ENCODE data around the gene ATOX1.

The ATOX1 gene

DNA sequence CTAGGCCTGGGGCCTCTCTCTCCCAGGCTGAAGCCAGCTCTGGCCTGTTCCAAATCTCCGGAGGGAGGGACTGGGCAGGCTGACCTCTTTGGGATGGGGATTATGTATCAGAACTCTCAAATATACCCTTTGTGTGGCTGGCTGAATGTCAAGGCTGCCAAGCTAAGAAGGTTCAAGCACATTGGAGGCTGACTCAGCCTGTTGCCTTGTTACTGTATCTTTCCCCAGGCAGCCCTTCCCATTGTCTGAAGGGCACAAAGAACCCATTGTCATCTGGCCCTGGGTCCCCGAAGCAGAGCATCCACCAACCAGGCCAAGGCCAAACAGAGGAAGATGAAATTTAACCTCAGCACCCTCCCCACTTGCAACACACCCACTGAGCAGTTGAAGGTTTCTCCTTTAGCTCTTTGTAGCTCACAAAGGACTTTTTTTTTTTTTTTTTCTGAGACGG lies 64.4 kb downstream of the ATOX1 start:
- no peak for DNase-seq
